22Rv1 (cell line): Measurements from ENCODE around the gene ZFHX3.

Experiments used
- CTCF ChIP-seq: fragments of 450-650 bp; IDR thresholded peaks from 2 replicates; pipeline ENCODE4 v1.5.1; 2017; ENCODE audit warnings: mild to moderate bottlenecking
- ZFX ChIP-seq: fragments of 450-650 bp; IDR thresholded peaks from 2 replicates; pipeline ENCODE4 v1.6.1; 2017; ENCODE audit warnings: antibody characterized with exemption, borderline replicate concordance

- TF ChIP-seq CTCF (no peak), ZFX (no peak)
Observed at GRCh38 chr16:72752004-72752695, 295.8 kb downstream of the ZFHX3 start.
